Mesenchymal stem cell (in vitro differentiated cells and primary cell): ENCODE measurements around the gene SCGB1D1.
A peak's percentile ranks its signal among the peaks of the same experiment; 100 is the strongest.
"Not testable (repeated sequence)": the region's sequence is repeated elsewhere in the genome, so short reads cannot be mapped to it uniquely, and the experiment has no call there.

Experiments
- DNase-seq: peaks from one replicate; pipeline ENCODE4 v3.0.0-alpha.2; 2013
- H2AFZ ChIP-seq: one replicate; pipeline ENCODE4 v1.6.1; 2013; ENCODE audit warnings: low read depth, mild to moderate bottlenecking, control low read depth, inconsistent platforms, low read length, moderate library complexity
- H2AK5ac ChIP-seq: 2 replicates; pipeline ENCODE4 v1.6.1; 2013; ENCODE audit warnings: low read length, moderate library complexity, mild to moderate bottlenecking, inconsistent platforms; ENCODE audit not compliant: severe bottlenecking
- H2BK120ac ChIP-seq: one replicate; pipeline ENCODE4 v1.6.1; 2013; ENCODE audit warnings: low read depth, mild to moderate bottlenecking, inconsistent platforms, low read length, moderate library complexity
- H2BK12ac ChIP-seq, 2 experiments: one replicate each; pipeline ENCODE4 v1.6.1; 2013; ENCODE audit warnings: inconsistent platforms in 2 of 2, low read length in 2 of 2, mild to moderate bottlenecking in 2 of 2, moderate library complexity in 2 of 2, control low read depth in 1 of 2
- H2BK15ac ChIP-seq: one replicate; pipeline ENCODE4 v1.6.1; 2013; ENCODE audit warnings: mild to moderate bottlenecking, low read depth, inconsistent platforms; ENCODE audit not compliant: poor library complexity, severe bottlenecking
- H2BK5ac ChIP-seq: 2 replicates; pipeline ENCODE4 v1.6.1; 2013; ENCODE audit warnings: low read depth, mild to moderate bottlenecking, low read length, control low read depth, inconsistent platforms; ENCODE audit not compliant: poor library complexity, severe bottlenecking
- H3K14ac ChIP-seq, 2 experiments: one replicate each; pipeline ENCODE4 v1.6.1; 2013; ENCODE audit warnings: inconsistent platforms in 2 of 2, low read length in 2 of 2, control low read depth in 1 of 2, mild to moderate bottlenecking in 1 of 2, moderate library complexity in 1 of 2
- H3K18ac ChIP-seq, 2 experiments: one replicate each; pipeline ENCODE4 v1.6.1; 2013; ENCODE audit warnings: inconsistent platforms in 2 of 2, low read length in 2 of 2, control low read depth in 1 of 2, low read depth in 1 of 2, mild to moderate bottlenecking in 1 of 2
- H3K23ac ChIP-seq, 2 experiments: one replicate each; pipeline ENCODE4 v1.6.1; 2013; ENCODE audit warnings: inconsistent platforms in 2 of 2, low read length in 2 of 2, mild to moderate bottlenecking in 2 of 2, moderate library complexity in 2 of 2, control low read depth in 1 of 2
- H3K27ac ChIP-seq: 2 replicates; pipeline ENCODE4 v1.5.1; 2013; ENCODE audit warnings: mild to moderate bottlenecking, moderate library complexity, low read length, control low read depth, inconsistent platforms; ENCODE audit not compliant: poor library complexity, severe bottlenecking
- H3K27me3 ChIP-seq, 2 experiments: 2 replicates each; pipeline versions ENCODE4 v1.6.1 to v1.7.0; 2013; ENCODE audit warnings: low read length in 2 of 2, mild to moderate bottlenecking in 2 of 2, moderate library complexity in 2 of 2, control low read depth in 1 of 2, inconsistent platforms in 1 of 2; ENCODE audit not compliant: control insufficient read depth in 1 of 2, insufficient read depth in 1 of 2
- H3K36me3 ChIP-seq, 2 experiments: 2 replicates each; pipeline versions ENCODE4 v1.6.1 to v1.7.0; 2013; ENCODE audit warnings: low read length in 2 of 2, control low read depth in 1 of 2, inconsistent platforms in 1 of 2, low read depth in 1 of 2, mild to moderate bottlenecking in 1 of 2; ENCODE audit not compliant: insufficient read depth in 2 of 2, control insufficient read depth in 1 of 2
- H3K4ac ChIP-seq, 2 experiments: one replicate each; pipeline ENCODE4 v1.6.1; 2013; ENCODE audit warnings: inconsistent platforms in 2 of 2, low read length in 2 of 2, mild to moderate bottlenecking in 2 of 2, moderate library complexity in 2 of 2, control low read depth in 1 of 2, low read depth in 1 of 2
- H3K4me1 ChIP-seq: 2 replicates; pipeline ENCODE4 v1.6.1; 2013; ENCODE audit warnings: low read depth, low read length, control low read depth; ENCODE audit not compliant: control insufficient read depth, insufficient read depth
- H3K4me2 ChIP-seq: 2 replicates; pipeline ENCODE4 v1.6.1; 2013; ENCODE audit warnings: low read length, mild to moderate bottlenecking, inconsistent platforms; ENCODE audit not compliant: poor library complexity, severe bottlenecking
- H3K4me3 ChIP-seq, 2 experiments: 2 replicates each; pipeline versions ENCODE4 v1.5.1 to v1.7.0; 2013; ENCODE audit warnings: low read length in 2 of 2, mild to moderate bottlenecking in 2 of 2, control low read depth in 1 of 2, low read depth in 1 of 2; ENCODE audit not compliant: insufficient read depth in 1 of 2
- H3K79me1 ChIP-seq: replicated peaks from 2 replicates; pipeline ENCODE4 v1.6.1; 2013; ENCODE audit warnings: mild to moderate bottlenecking, control low read depth, low read length, inconsistent platforms; ENCODE audit not compliant: poor library complexity, severe bottlenecking
- H3K9ac ChIP-seq: 2 replicates; pipeline ENCODE4 v1.7.0; 2013; ENCODE audit warnings: mild to moderate bottlenecking, low read length, moderate library complexity
- H3K9me3 ChIP-seq: 2 replicates; pipeline ENCODE4 v1.7.0; 2013; ENCODE audit warnings: mild to moderate bottlenecking, low read length; ENCODE audit not compliant: control insufficient read depth
- H4K8ac ChIP-seq: one replicate; pipeline ENCODE4 v1.6.1; 2013; ENCODE audit warnings: inconsistent platforms, mild to moderate bottlenecking, low read length, moderate library complexity
- H4K91ac ChIP-seq: one replicate; pipeline ENCODE4 v1.6.1; 2013; ENCODE audit warnings: mild to moderate bottlenecking, low read length, inconsistent platforms
- WGBS: methylation state at CpG from one replicate; pipeline ENCODE4 v1.1.7; 2013; ENCODE audit warnings: mixed read lengths; 5-methylcytosine and 5-hydroxymethylcytosine counted together

SCGB1D1 gene

DNA sequence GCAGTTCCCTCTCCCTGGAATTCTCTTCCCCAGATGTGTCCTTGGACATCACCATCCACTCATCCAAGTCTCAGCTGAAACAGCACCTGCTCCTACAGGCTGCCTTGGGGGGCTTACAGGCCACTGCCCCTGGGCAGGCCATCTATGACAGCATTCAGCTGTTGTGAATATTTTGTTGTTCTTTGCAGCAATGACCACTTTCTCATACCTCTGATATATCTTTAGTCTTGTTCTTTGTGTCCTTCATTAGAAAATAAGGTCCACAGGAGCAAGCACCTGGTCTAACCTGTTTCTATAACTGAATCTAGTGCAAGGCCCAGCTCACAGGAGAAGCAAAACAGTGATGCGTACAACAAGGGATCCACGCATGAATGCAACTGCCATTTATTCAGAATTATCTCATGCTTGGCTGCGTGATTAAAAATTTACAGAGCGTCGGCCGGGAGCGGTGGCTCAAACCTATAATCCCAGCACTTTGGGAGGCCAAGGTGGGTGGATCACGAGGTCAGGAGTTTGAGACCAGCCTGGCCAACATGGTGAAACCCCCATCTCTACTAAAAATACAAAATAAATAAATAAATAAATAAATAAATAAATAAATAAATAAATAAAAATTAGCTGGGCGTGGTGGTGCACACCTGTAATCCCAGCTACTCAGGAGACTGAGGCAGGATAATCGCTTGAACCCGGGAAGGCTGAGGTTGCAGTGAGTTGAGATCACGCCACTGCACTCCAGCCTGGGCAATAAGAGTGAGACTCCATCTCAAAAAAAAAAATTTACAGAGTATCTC, 16.5 kb downstream of the SCGB1D1 start:
- not testable (repeated sequence) for H3K79me1 ChIP-seq, H4K8ac ChIP-seq, H2BK120ac ChIP-seq, DNase-seq, H3K4ac ChIP-seq, H3K14ac ChIP-seq, H2BK15ac ChIP-seq, H2BK5ac ChIP-seq, H3K18ac ChIP-seq, H3K9ac ChIP-seq, H2BK12ac ChIP-seq, H3K9me3 ChIP-seq, H2AK5ac ChIP-seq, H2AFZ ChIP-seq, H3K27ac ChIP-seq, H3K23ac ChIP-seq, H3K36me3 ChIP-seq, H3K4me2 ChIP-seq, H3K4me3 ChIP-seq, H4K91ac ChIP-seq, H3K4me1 ChIP-seq
- peaks cover 22 to 56% of the 10 kb centered on the region in 2 experiments for H3K27me3 ChIP-seq
- WGBS = 95% methylated on average over 7 of the region's 12 CpGs

GRCh38 chr11:62208785-62209144, 18.7 kb downstream of the SCGB1D1 start:
- no peak overlapping the region for H2AK5ac ChIP-seq
- WGBS = 66% methylated on average over 4 of the region's 4 CpGs

GRCh38 chr11:62217191-62217748, 27.3 kb downstream of the SCGB1D1 start:
- peak; percentile 4 for DNase-seq
- Histone ChIP-seq H3K9ac (no peak overlapping the region), H3K36me3 (no peaks in the 10 kb centered on the region), H3K4me2 (no peak overlapping the region), H2BK15ac (no peak overlapping the region), H2BK12ac (no peak overlapping the region), H3K23ac (no peak overlapping the region), H3K27me3 (peaks cover 22 to 23% of the 10 kb centered on the region in 2 experiments), H3K4ac (no peak overlapping the region), H3K14ac (no peak overlapping the region), H3K18ac (no peak overlapping the region), H3K79me1 (no peaks in the 10 kb centered on the region), H3K4me3 (no peak overlapping the region), H3K9me3 (peaks cover 13% of the 10 kb centered on the region), H2AFZ (no peak overlapping the region), H2AK5ac (no peak overlapping the region), H4K91ac (no peak overlapping the region), H3K27ac (no peak overlapping the region), H2BK5ac (no peak overlapping the region), H3K4me1 (no peaks in the 10 kb centered on the region), H4K8ac (no peak overlapping the region), H2BK120ac (no peak overlapping the region)
- 13% methylated on average over 2 of the region's 5 CpGs for WGBS

More at GRCh38 chr11:62208785-62209144, 18.7 kb downstream of the SCGB1D1 start:
- Histone ChIP-seq H3K79me1 (no peaks in the 10 kb centered on the region), H3K14ac (no peak overlapping the region), H3K27ac (no peak overlapping the region), H2BK12ac (no peak overlapping the region), H3K4me3 (no peak overlapping the region), H3K9ac (no peak overlapping the region), H3K36me3 (no peaks in the 10 kb centered on the region), H2BK5ac (no peak overlapping the region), H3K4me2 (no peak overlapping the region), H3K9me3 (no peaks in the 10 kb centered on the region), H2BK120ac (no peak overlapping the region), H4K8ac (no peak overlapping the region), H3K23ac (no peak overlapping the region), H2AFZ (no peak overlapping the region), H3K27me3 (peaks cover 14 to 38% of the 10 kb centered on the region in 2 experiments), H4K91ac (no peak overlapping the region), H3K18ac (no peak overlapping the region), H3K4ac (no peak overlapping the region), H3K4me1 (no peaks in the 10 kb centered on the region), H2BK15ac (no peak overlapping the region)
- no peak for DNase-seq

DNA sequence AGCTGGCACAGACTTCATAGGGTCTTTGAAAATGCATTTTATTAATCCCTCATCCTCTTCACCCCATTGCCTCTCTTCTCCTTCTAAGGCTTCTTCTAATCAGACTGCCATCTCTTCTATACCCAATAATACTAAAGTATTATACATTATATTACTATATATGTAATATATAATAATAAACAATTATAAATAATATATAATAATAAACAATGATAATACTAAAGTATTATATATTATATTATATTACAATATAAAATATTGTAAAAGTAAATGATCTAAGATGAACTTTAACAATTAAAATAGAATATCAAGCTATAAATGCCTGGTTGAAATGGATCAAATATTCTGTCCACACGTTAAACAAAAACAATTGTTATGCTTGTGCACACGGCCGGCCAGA, 31.5 kb downstream of the SCGB1D1 start:
- Histone ChIP-seq H3K14ac (no peak overlapping the region), H3K9ac (no peak overlapping the region), H2BK120ac (no peak overlapping the region), H3K79me1 (no peaks in the 10 kb centered on the region), H3K36me3 (no peaks in the 10 kb centered on the region), H3K4me3 (no peak overlapping the region), H3K27me3 (no peaks in the 10 kb centered on the region), H3K4me1 (no peaks in the 10 kb centered on the region), H3K23ac (no peak overlapping the region), H3K18ac (no peak overlapping the region), H2AK5ac (no peak overlapping the region), H2AFZ (no peak overlapping the region), H3K9me3 (peaks cover 43% of the 10 kb centered on the region), H4K8ac (no peak overlapping the region), H2BK15ac (no peak overlapping the region), H3K4ac (no peak overlapping the region), H2BK5ac (no peak overlapping the region), H3K4me2 (no peak overlapping the region), H4K91ac (no peak overlapping the region), H3K27ac (no peak overlapping the region), H2BK12ac (no peak overlapping the region)
- no peak for DNase-seq
- 90% methylated on average over 3 of the region's 3 CpGs for WGBS
